Endothelial cell of umbilical vein (primary cell): ENCODE data around the gene LRRC8E. TPM values are rescaled to one million over a fixed set of nuclear protein-coding genes. Genes with fewer than 3 reads are reported as not detected.

ENCODE experiments used
- BruUV-seq: library from RNA; stranded (reverse); fragments of 400-500 nt; replicated peaks from 2 replicates; lab custom pipeline; 2021; lab: Mats Ljungman, UMichigan
- CTCF ChIA-PET: fragments of 300-600, 350-600 bp; sonication (Branson Sonifier 250); formaldehyde crosslinking; loops from one replicate; lab custom pipeline; 2021; ENCODE audit warnings: antibody characterized with exemption, inconsistent platforms; lab: Charles Lee
- POLR2A ChIA-PET: fragments of 300-600, 350-600 bp; sonication (Branson Sonifier 250); formaldehyde crosslinking; loops from one replicate; lab custom pipeline; 2021; ENCODE audit warnings: antibody characterized with exemption, inconsistent platforms; lab: Charles Lee
- DNase-seq: peaks from one replicate; pipeline ENCODE4 v3.0.0-alpha.2; 2011; ENCODE audit warnings: low read depth, low spot score
- FAIRE-seq: peaks from 2 replicates; lab custom pipeline; 2011; peaks lifted over from hg19 to GRCh38; lab: Jason Lieb, UNC
- H2AFZ ChIP-seq: 2 replicates; pipeline ENCODE4 v1.6.0; 2012; ENCODE audit warnings: low read depth, low read length, control low read depth, inconsistent platforms
- H3K27ac ChIP-seq: 2 replicates; pipeline ENCODE4 v1.5.1; 2011; ENCODE audit warnings: low read depth, mild to moderate bottlenecking, control low read depth, low read length, moderate library complexity; ENCODE audit not compliant: insufficient read depth
- H3K27me3 ChIP-seq, 2 experiments: 2 replicates each; pipeline versions ENCODE4 v1.6.0 to v1.6.1; 2011; ENCODE audit warnings: low read length in 2 of 2, mixed read lengths in 1 of 2; ENCODE audit not compliant: control insufficient read depth in 2 of 2, insufficient read depth in 2 of 2
- H3K36me3 ChIP-seq, 2 experiments: 2 replicates in 1 of 2; 3 replicates in 1 of 2; pipeline ENCODE4 v1.5.1; 2011; ENCODE audit warnings: low read length in 2 of 2, mild to moderate bottlenecking in 1 of 2, moderate library complexity in 1 of 2; ENCODE audit not compliant: control insufficient read depth in 2 of 2, insufficient read depth in 2 of 2; ENCODE audit errors: extremely low read depth in 1 of 2
- H3K4me1 ChIP-seq: 3 replicates; pipeline ENCODE4 v1.5.1; 2011; ENCODE audit warnings: mild to moderate bottlenecking, low read length; ENCODE audit not compliant: control insufficient read depth, insufficient read depth; ENCODE audit errors: extremely low read depth
- H3K4me2 ChIP-seq: 2 replicates; pipeline ENCODE4 v1.6.1; 2011; ENCODE audit warnings: low read length, control low read depth, mixed read lengths; ENCODE audit not compliant: insufficient read depth
- H3K4me3 ChIP-seq, 3 experiments: fragments of 200-600 bp in 1 of 3; sonication (generic), shearing (Covaris generic) in 1 of 3; replicated peaks in 1 of 3; 2 replicates each; pipeline ENCODE4 v1.5.1; 2011 to 2016; ENCODE audit warnings: control low read depth in 3 of 3, low read length in 3 of 3, mild to moderate bottlenecking in 2 of 3, inconsistent platforms in 1 of 3, low read depth in 1 of 3, moderate library complexity in 1 of 3; ENCODE audit not compliant: insufficient read depth in 1 of 3
- H3K79me2 ChIP-seq: 2 replicates; pipeline ENCODE4 v1.6.0; 2012; ENCODE audit warnings: low read length, inconsistent platforms; ENCODE audit not compliant: control insufficient read depth, insufficient read depth
- H3K9ac ChIP-seq: replicated peaks from 2 replicates; pipeline ENCODE3; 2011; ENCODE audit warnings: low read length, control low read depth; ENCODE audit not compliant: insufficient read depth; ENCODE audit errors: extremely low read depth
- H3K9me1 ChIP-seq: replicated peaks from 3 replicates; pipeline ENCODE4 v1.6.0; 2011; ENCODE audit warnings: mild to moderate bottlenecking, low read length; ENCODE audit not compliant: control insufficient read depth, insufficient read depth; ENCODE audit errors: extremely low read depth
- H3K9me3 ChIP-seq: replicated peaks from 2 replicates; pipeline ENCODE4 v1.5.1; 2012; ENCODE audit warnings: low read length, inconsistent platforms; ENCODE audit not compliant: control insufficient read depth, insufficient read depth
- H4K20me1 ChIP-seq: replicated peaks from 2 replicates; pipeline ENCODE3; 2011; ENCODE audit warnings: mild to moderate bottlenecking, low read length; ENCODE audit not compliant: control insufficient read depth, insufficient read depth; ENCODE audit errors: extremely low read depth
- EZH2 ChIP-seq: IDR thresholded peaks from 2 replicates; pipeline ENCODE4 v1.6.1; 2012; ENCODE audit warnings: borderline replicate concordance, low read depth, mild to moderate bottlenecking, moderate library complexity, low read length, inconsistent platforms; ENCODE audit not compliant: severe bottlenecking
- FOS ChIP-seq: IDR thresholded peaks from 2 replicates; pipeline ENCODE4 v1.6.1; 2011; ENCODE audit warnings: mild to moderate bottlenecking, low read length, moderate library complexity, borderline replicate concordance; ENCODE audit not compliant: insufficient read depth
- GATA2 ChIP-seq: IDR thresholded peaks from 2 replicates; pipeline ENCODE4 v1.7.0; 2011; ENCODE audit warnings: low read depth, mild to moderate bottlenecking, moderate library complexity, mixed read lengths, low read length; ENCODE audit not compliant: insufficient read length, insufficient read depth
- JUN ChIP-seq: IDR thresholded peaks from 2 replicates; pipeline ENCODE4 v1.6.1; 2011; ENCODE audit warnings: borderline replicate concordance, low read depth; ENCODE audit not compliant: insufficient read length, insufficient read depth
- MYC ChIP-seq: IDR thresholded peaks from one replicate; pipeline ENCODE4 v1.6.1; 2011; ENCODE audit warnings: mild to moderate bottlenecking, low read depth, low read length
- POLR2A ChIP-seq: IDR thresholded peaks from 2 replicates; pipeline ENCODE4 v1.6.1; 2012; ENCODE audit warnings: low read depth, mild to moderate bottlenecking, control low read depth, low read length
- POLR2AphosphoS5 ChIP-seq: IDR thresholded peaks from 2 replicates; pipeline ENCODE4 v1.6.1; 2012; ENCODE audit warnings: low read depth, mild to moderate bottlenecking, control low read depth, low read length, moderate library complexity; ENCODE audit not compliant: insufficient read depth
- dilution Hi-C: fragments of 300-500 bp; cut with MboI; formaldehyde crosslinking; loops from one replicate; pipeline ENCODE4 v1.15.0; 2019; ENCODE audit warnings: low sequenced_read_pairs; ENCODE audit not compliant: extremely low pct_ligation_motif_present
- intact Hi-C: fragments of 100-400 bp; cut with micrococcal nuclease; formaldehyde crosslinking; loops from one replicate; pipeline ENCODE4 v1.10.0; 2022
- polyA plus RNA-seq, 4 experiments: library from polyadenylated mRNA; depleted of rRNA in 3 of 4; stranded (reverse) in 3 of 4; unstranded in 1 of 4; fragments of >200 nt; gene quantifications; 2 replicates each; pipeline versions ENCODE4 v1.2.1 to v1.2.3, GENCODE V29; 2011 to 2012; ENCODE audit warnings: missing spikeins in 1 of 4
- total RNA-seq: library from RNA; stranded (reverse); gene quantifications from 2 replicates; pipeline ENCODE4 v1.2.3, GENCODE V29; 2021
- TF ChIP-seq, protein P1 (sequence below), 2 donors: IDR thresholded peaks; 1 replicate in 1 of 2; 2 replicates in 1 of 2; pipeline ENCODE4 v1.5.1; 2011; ENCODE audit warnings: low read length in 2 of 2, mild to moderate bottlenecking in 2 of 2, moderate library complexity in 2 of 2, control low read depth in 1 of 2, inconsistent platforms in 1 of 2, low read depth in 1 of 2; ENCODE audit not compliant: insufficient read depth in 1 of 2; ENCODE audit errors: extremely low read depth in 1 of 2
- TF ChIP-seq, protein P2 (sequence below): IDR thresholded peaks from 2 replicates; pipeline ENCODE4 v1.6.1; 2011; ENCODE audit not compliant: insufficient read depth, insufficient read length

LRRC8E gene
- total and polyA plus RNA-seq, 2 donors (not counting 3 experiments of a cell fraction or from before 2014, with no cell fraction given), result 1.1 to 1.6 TPM

DNA sequence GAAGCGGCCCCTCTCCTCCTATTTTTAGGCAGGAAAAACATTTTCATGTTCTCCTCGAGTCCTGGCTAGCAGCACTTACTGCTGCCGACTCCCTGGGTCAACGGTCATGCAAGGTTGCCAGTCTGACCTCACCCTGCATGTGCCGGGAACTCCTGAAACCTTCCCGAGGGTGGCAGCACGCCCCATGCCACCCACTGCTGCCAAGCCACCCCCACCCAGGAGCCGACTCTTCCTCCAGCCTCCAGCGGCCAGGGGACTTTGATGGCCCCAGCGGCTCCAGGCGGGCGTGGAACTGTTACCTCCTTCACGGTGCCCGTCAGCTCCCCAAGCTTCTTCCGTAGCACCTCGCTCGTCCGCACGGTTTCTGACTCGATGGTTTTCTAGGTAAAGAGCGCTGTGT, 46.5 kb downstream of the LRRC8E start:
- intact Hi-C loops (no loop called here), dilution Hi-C loops (no loop called here)
- no peaks in the 10 kb centered on the region for H3K4me1 ChIP-seq
- H4K20me1 ChIP-seq, result no peaks in the 10 kb centered on the region
- no peaks in the 10 kb centered on the region for H3K9me1 ChIP-seq
- BruUV-seq, result no TSS peak
- H3K27ac ChIP-seq, result no peak overlapping the region
- no peak overlapping the region for H3K9ac ChIP-seq
- no peak overlapping the region for H3K4me2 ChIP-seq
- no peak overlapping the region for H2AFZ ChIP-seq
- peaks cover 10 to 58% of the 10 kb centered on the region in 2 experiments for H3K36me3 ChIP-seq
- ChIA-PET POLR2A (no interaction called here), CTCF (interaction anchor here (0.7 kb wide), 1 partner anchor 571 kb away, joined by 4 read pairs; no protein-coding TSS in a partner anchor)
- no peak for FAIRE-seq
- no peak for DNase-seq
- H3K9me3 ChIP-seq, result no peaks in the 10 kb centered on the region
- TF ChIP-seq GATA2, result no peak
- TF ChIP-seq JUN, result no peak
- no peak for TF ChIP-seq EZH2
- TF ChIP-seq MYC, result no peak
- TF ChIP-seq, protein P1, sequence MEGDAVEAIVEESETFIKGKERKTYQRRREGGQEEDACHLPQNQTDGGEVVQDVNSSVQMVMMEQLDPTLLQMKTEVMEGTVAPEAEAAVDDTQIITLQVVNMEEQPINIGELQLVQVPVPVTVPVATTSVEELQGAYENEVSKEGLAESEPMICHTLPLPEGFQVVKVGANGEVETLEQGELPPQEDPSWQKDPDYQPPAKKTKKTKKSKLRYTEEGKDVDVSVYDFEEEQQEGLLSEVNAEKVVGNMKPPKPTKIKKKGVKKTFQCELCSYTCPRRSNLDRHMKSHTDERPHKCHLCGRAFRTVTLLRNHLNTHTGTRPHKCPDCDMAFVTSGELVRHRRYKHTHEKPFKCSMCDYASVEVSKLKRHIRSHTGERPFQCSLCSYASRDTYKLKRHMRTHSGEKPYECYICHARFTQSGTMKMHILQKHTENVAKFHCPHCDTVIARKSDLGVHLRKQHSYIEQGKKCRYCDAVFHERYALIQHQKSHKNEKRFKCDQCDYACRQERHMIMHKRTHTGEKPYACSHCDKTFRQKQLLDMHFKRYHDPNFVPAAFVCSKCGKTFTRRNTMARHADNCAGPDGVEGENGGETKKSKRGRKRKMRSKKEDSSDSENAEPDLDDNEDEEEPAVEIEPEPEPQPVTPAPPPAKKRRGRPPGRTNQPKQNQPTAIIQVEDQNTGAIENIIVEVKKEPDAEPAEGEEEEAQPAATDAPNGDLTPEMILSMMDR (IDR thresholded peaks at IDR 0.05; ENCODE audit: extremely low read depth in 1 of 2, insufficient read depth in 1 of 2, low read depth in 1 of 2, low read length in 2 of 2), result no peak
- TF ChIP-seq POLR2A, result no peak
- TF ChIP-seq POLR2AphosphoS5, result no peak
- TF ChIP-seq, protein P2, sequence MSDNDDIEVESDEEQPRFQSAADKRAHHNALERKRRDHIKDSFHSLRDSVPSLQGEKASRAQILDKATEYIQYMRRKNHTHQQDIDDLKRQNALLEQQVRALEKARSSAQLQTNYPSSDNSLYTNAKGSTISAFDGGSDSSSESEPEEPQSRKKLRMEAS, result no peak
- no peak for TF ChIP-seq FOS
- no peak overlapping the region for H3K4me3 ChIP-seq
- H3K27me3 ChIP-seq, result no peaks in the 10 kb centered on the region
- H3K79me2 ChIP-seq, result no peaks in the 10 kb centered on the region
